Measurements from ENCODE around the gene SPRED3.
A peak's percentile ranks its signal among the peaks of the same experiment; 100 is the strongest.

Gene SPRED3

GRCh38 chr19:38429055-38429810 is 40.7 kb downstream of the SPRED3 start:
- H3K4me3 ChIP-seq (ENCODE audit: low read length), result no peak overlapping the region
- no peak for DNase-seq (ENCODE audit: low read depth)
- TF ChIP-seq, protein P1, sequence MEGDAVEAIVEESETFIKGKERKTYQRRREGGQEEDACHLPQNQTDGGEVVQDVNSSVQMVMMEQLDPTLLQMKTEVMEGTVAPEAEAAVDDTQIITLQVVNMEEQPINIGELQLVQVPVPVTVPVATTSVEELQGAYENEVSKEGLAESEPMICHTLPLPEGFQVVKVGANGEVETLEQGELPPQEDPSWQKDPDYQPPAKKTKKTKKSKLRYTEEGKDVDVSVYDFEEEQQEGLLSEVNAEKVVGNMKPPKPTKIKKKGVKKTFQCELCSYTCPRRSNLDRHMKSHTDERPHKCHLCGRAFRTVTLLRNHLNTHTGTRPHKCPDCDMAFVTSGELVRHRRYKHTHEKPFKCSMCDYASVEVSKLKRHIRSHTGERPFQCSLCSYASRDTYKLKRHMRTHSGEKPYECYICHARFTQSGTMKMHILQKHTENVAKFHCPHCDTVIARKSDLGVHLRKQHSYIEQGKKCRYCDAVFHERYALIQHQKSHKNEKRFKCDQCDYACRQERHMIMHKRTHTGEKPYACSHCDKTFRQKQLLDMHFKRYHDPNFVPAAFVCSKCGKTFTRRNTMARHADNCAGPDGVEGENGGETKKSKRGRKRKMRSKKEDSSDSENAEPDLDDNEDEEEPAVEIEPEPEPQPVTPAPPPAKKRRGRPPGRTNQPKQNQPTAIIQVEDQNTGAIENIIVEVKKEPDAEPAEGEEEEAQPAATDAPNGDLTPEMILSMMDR (IDR thresholded peaks at IDR 0.05; ENCODE audit: insufficient read depth, low read depth, low read length, missing control alignments), result no peak

DNA sequence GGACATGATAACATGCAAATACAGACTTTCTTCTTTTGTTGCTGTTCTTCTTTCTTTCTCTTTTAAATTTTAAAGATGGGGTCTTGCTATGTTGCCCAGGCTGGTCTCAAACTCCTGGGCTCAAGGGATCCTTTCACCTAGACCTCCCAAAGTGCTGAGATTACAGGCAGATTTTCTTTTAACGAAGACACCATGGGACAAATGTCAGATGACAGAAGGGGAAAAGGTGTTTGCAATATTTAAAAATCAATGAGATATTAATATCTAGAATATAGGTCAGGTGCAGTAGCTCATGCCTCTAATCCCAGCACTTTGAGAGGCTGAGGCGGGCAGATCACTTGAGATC is 41.3 kb downstream of the SPRED3 start:
- TF ChIP-seq, protein P1 (IDR thresholded peaks at IDR 0.05; ENCODE audit: insufficient read depth, low read depth, low read length, missing control alignments), result no peak
- no peak for DNase-seq (ENCODE audit: low read depth)
- no peak overlapping the region for H3K4me3 ChIP-seq (ENCODE audit: low read length)

GRCh38 chr19:38430931-38431330 is 42.4 kb downstream of the SPRED3 start:
- TF ChIP-seq, protein P1 (IDR thresholded peaks at IDR 0.05; ENCODE audit: insufficient read depth, low read depth, low read length, missing control alignments), result no peak
- H3K4me3 ChIP-seq (ENCODE audit: low read length), result no peak overlapping the region
- DNase-seq (ENCODE audit: low read depth), result no peak

DNA sequence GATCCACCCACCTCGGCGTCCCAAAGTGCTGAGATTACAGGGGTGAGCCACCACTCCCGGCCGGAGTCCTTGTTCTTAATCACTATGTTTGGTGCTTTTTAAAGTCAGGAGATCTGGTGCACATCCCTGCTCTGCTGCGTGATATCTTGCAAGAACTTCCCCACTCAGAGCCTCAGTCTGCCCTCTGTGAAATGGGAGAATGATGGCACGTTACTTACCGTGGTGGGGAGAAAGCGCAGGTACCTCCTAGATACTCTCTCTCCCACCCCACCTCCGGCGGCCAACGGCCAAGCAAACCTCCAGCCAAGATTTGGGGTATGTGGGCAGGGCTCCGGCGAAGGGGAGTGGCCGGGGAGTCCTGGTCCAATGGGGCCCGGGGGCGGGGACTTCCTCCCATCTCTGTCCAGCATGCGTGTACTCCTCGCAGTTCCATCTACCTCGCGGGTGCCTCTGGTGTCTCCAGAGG is 44.8 kb downstream of the SPRED3 start, which contains the start of gene RYR1:
Gene RYR1 (plus strand): TSS at position 424 of the 466 bp plus-strand sequence. CDS start 139 bp downstream, outside the sequence.
- peak; percentile 20 for DNase-seq (ENCODE audit: low read depth)
- no peak within 1 kb of the TSS for H3K4me3 ChIP-seq (ENCODE audit: low read length)
- TF ChIP-seq, protein P1 (IDR thresholded peaks at IDR 0.05; ENCODE audit: insufficient read depth, low read depth, low read length, missing control alignments), result no peak

GRCh38 chr19:38434549-38435051 is 46.1 kb downstream of the SPRED3 start:
- DNase-seq (ENCODE audit: low read depth), result no peak
- no peak overlapping the region for H3K4me3 ChIP-seq (ENCODE audit: low read length)
- TF ChIP-seq, protein P1 (IDR thresholded peaks at IDR 0.05; ENCODE audit: insufficient read depth, low read depth, low read length, missing control alignments), result no peak

GRCh38 chr19:38437295-38437694 is 48.8 kb downstream of the SPRED3 start:
- TF ChIP-seq, protein P1 (IDR thresholded peaks at IDR 0.05; ENCODE audit: insufficient read depth, low read depth, low read length, missing control alignments), result no peak
- no peak for DNase-seq (ENCODE audit: low read depth)
- no peak overlapping the region for H3K4me3 ChIP-seq (ENCODE audit: low read length)
